Measurements from ENCODE around the gene FUOM. TPM values are rescaled to one million over a fixed set of nuclear protein-coding genes. Genes with fewer than 3 reads are reported as not detected.

FUOM gene
- total and polyA plus RNA-seq, 9 of the 15 experiments (the other 6 are each of a cell fraction or from before 2014, with no cell fraction given): 1.8 to 96.1 (median 27.0) TPM

GRCh38 chr10:133372507-133372906, 14.7 kb upstream of the FUOM start (continued):
- TF ChIP-seq, protein P1, sequence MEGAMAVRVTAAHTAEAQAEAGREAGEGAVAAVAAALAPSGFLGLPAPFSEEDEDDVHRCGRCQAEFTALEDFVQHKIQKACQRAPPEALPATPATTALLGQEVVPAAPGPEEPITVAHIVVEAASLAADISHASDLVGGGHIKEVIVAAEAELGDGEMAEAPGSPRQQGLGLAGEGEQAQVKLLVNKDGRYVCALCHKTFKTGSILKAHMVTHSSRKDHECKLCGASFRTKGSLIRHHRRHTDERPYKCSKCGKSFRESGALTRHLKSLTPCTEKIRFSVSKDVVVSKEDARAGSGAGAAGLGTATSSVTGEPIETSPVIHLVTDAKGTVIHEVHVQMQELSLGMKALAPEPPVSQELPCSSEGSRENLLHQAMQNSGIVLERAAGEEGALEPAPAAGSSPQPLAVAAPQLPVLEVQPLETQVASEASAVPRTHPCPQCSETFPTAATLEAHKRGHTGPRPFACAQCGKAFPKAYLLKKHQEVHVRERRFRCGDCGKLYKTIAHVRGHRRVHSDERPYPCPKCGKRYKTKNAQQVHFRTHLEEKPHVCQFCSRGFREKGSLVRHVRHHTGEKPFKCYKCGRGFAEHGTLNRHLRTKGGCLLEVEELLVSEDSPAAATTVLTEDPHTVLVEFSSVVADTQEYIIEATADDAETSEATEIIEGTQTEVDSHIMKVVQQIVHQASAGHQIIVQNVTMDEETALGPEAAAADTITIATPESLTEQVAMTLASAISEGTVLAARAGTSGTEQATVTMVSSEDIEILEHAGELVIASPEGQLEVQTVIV (CRISPR knock-in tag; IDR thresholded peaks at IDR 0.05; ENCODE audit: borderline replicate concordance): no peak
- TF ChIP-seq TOE1 (IDR thresholded peaks at IDR 0.05; ENCODE audit: borderline replicate concordance) (no peak), TOE1 (CRISPR knock-in tag; IDR thresholded peaks at IDR 0.05; ENCODE audit: borderline replicate concordance, low read depth) (no peak), HNRNPL (IDR thresholded peaks at IDR 0.05; ENCODE audit: low read depth, low read length) (no peak), KLF1 (tag; IDR thresholded peaks at IDR 0.05) (no peak)

DNA sequence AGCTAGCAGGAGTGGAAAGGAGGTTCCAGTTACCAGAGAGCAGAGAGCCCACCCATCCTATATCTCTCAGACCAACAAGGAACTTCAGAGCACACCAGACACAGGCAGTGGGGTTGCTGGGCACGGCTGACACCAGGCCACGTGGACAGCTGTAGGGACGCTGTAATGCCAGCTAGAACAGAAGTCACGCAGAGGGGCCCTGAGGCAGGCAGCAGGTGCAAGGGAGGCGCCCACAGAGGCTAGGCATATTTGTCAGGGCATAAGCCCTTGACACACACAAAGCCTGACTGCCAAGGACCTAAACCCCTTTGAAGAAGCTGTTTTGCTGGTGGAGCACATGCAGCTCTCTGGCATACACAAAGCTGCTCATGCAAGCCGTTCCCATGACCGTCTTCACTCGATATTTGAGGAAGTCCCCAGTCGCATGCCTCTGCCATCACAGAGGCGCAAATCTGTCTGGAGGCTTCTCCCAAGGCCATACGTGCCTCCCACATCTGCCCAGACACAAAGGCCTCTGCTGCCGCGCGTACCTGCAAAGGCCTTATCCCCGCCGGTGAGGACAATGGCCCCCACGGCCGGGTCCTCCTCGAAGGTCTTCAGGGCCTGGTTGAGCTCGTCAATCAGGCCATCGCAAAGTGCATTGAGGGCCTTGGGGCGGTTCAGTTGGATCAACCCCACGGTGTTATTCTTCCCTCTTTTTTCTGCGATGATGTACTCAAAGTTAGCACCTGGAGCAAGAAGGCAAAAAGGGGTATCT, 12.4 kb upstream of the FUOM start:
- Histone ChIP-seq H3K4me2 (ENCODE audit: insufficient read depth, low read length) (no peak overlapping the region), H3K9ac (ENCODE audit: insufficient read depth in 1 of 2, low read depth in 2 of 2, low read length in 2 of 2) (no peak overlapping the region; a peak in 1 of 4 replicates), H3K36me3 (ENCODE audit: control insufficient read depth, insufficient read depth, low read length) (peaks cover 50% of the 10 kb centered on the region; the same call in 2 of the 3 replicates), H4K20me1 (replicated peaks; ENCODE audit: control insufficient read depth, insufficient read depth, low read length) (0 out of 2 replicates have a peak, but pooled peaks cover 3% of the 10 kb centered on the region), H2AFZ (ENCODE audit: low read depth, low read length) (no peak overlapping the region), H3K4me3 (no peak overlapping the region), H3K9me1 (ENCODE audit: control insufficient read depth, insufficient read depth, low read length) (no peaks in the 10 kb centered on the region), H3K27ac (ENCODE audit: extremely low read depth, low read depth, low read length) (no peak overlapping the region), H3K4me1 (replicated peaks in 1 of 2; ENCODE audit: control insufficient read depth in 2 of 2, insufficient read depth in 2 of 2, low read length in 2 of 2) (peaks cover 5 to 18% of the 10 kb centered on the region in 2 experiments; a peak in 3 of 5 replicates), H3K79me2 (ENCODE audit: control insufficient read depth, insufficient read depth, low read length) (peaks cover 9% of the 10 kb centered on the region), H3K9me3 (replicated peaks; ENCODE audit: control insufficient read depth, insufficient read depth, low read depth, low read length) (no peaks in the 10 kb centered on the region), H3K27me3 (ENCODE audit: control insufficient read depth in 2 of 2, insufficient read depth in 2 of 2, low read length in 2 of 2) (no peaks in the 10 kb centered on the region)
- no peak for TF ChIP-seq SAFB (IDR thresholded peaks at IDR 0.05; ENCODE audit: borderline replicate concordance, low read depth, low read length)
- TF ChIP-seq ARID3A (IDR thresholded peaks at IDR 0.05; ENCODE audit: borderline replicate concordance, low read depth, low read length): no peak
- no peak for TF ChIP-seq PHB (CRISPR knock-in tag; IDR thresholded peaks at IDR 0.05)
- no peak for TF ChIP-seq POLR2AphosphoS2 (IDR thresholded peaks at IDR 0.05; ENCODE audit: low read length)
- TF ChIP-seq ZBTB11 (CRISPR knock-in tag; IDR thresholded peaks at IDR 0.05): no peak
- no peak for TF ChIP-seq RFX1 (IDR thresholded peaks at IDR 0.05)
- in situ Hi-C loops (cut with MboI): no loop called here
- ATAC-seq: no peak
- ChIA-PET CTCF (ENCODE audit: low intra/inter-chr PET ratio) (no interaction called here), POLR2A (interaction anchor here (0.6 to 1.2 kb wide), 3 partner anchors 8 to 19 kb away, joined by 3 to 4 read pairs (median 3); no protein-coding TSS in a partner anchor)
- no peak for DNase-seq (ENCODE audit: extremely low read depth in 1 of 4, low spot score in 3 of 4)
- FAIRE-seq: no peak
- intact Hi-C loops (cut with micrococcal nuclease): no loop called here
- 95% methylated on average over 20 of the region's 24 CpGs for WGBS (ENCODE audit: insufficient coverage, low coverage, missing lambda C conversion rate)
- TSS peak; percentile 30 for BruUV-seq (replicated peaks)

Measured in K562 (cell line).